Measurements from ENCODE around the gene CCDC134. TPM values are rescaled to one million over a fixed set of nuclear protein-coding genes. Genes with fewer than 3 reads are reported as not detected.

The CCDC134 gene
- total and polyA plus RNA-seq, 2 donors (not counting 3 experiments of a cell fraction or from before 2014, with no cell fraction given), result 4.5 to 8.4 TPM

- TF ChIP-seq FOS (IDR thresholded peaks at IDR 0.05; ENCODE audit: borderline replicate concordance, insufficient read depth, low read length) (no peak), POLR2AphosphoS5 (IDR thresholded peaks at IDR 0.05; ENCODE audit: insufficient read depth, low read depth, low read length) (no peak), CTCF (IDR thresholded peaks at IDR 0.05; ENCODE audit: extremely low read depth in 1 of 2, insufficient read depth in 1 of 2, low read depth in 1 of 2, low read length in 2 of 2) (no peak), MAX (IDR thresholded peaks at IDR 0.05; ENCODE audit: insufficient read depth, insufficient read length) (no peak), JUN (IDR thresholded peaks at IDR 0.05; ENCODE audit: borderline replicate concordance, insufficient read depth, insufficient read length, low read depth) (no peak), MYC (IDR thresholded peaks at IDR 0.05; ENCODE audit: low read depth, low read length) (no peak), POLR2A (IDR thresholded peaks at IDR 0.05; ENCODE audit: low read depth, low read length) (no peak), EZH2 (IDR thresholded peaks at IDR 0.05; ENCODE audit: borderline replicate concordance, low read depth, low read length, severe bottlenecking) (no peak)
- Histone ChIP-seq H3K9me1 (replicated peaks; ENCODE audit: control insufficient read depth, extremely low read depth, insufficient read depth, low read length) (no peaks in the 10 kb centered on the region), H3K9ac (replicated peaks; ENCODE audit: extremely low read depth, insufficient read depth, low read length) (no peak overlapping the region), H3K4me2 (ENCODE audit: insufficient read depth, low read length) (no peak overlapping the region), H3K4me1 (ENCODE audit: control insufficient read depth, extremely low read depth, insufficient read depth, low read length) (no peaks in the 10 kb centered on the region), H3K4me3 (replicated peaks in 1 of 3; ENCODE audit: insufficient read depth in 1 of 3, low read depth in 1 of 3, low read length in 3 of 3) (no peak overlapping the region), H3K27me3 (ENCODE audit: control insufficient read depth in 2 of 2, insufficient read depth in 2 of 2, low read length in 2 of 2) (no peaks in the 10 kb centered on the region), H3K79me2 (ENCODE audit: control insufficient read depth, insufficient read depth, low read length) (no peaks in the 10 kb centered on the region), H3K27ac (ENCODE audit: insufficient read depth, low read depth, low read length) (no peak overlapping the region), H3K36me3 (ENCODE audit: control insufficient read depth in 2 of 2, extremely low read depth in 1 of 2, insufficient read depth in 2 of 2, low read length in 2 of 2) (no peaks in the 10 kb centered on the region), H4K20me1 (replicated peaks; ENCODE audit: control insufficient read depth, extremely low read depth, insufficient read depth, low read length) (no peaks in the 10 kb centered on the region), H2AFZ (ENCODE audit: low read depth, low read length) (no peak overlapping the region), H3K9me3 (replicated peaks; ENCODE audit: control insufficient read depth, insufficient read depth, low read length) (no peaks in the 10 kb centered on the region)
- FAIRE-seq, result no peak
- BruUV-seq (replicated peaks), result no TSS peak
- dilution Hi-C loops (cut with MboI; ENCODE audit: extremely low pct_ligation_motif_present, low sequenced_read_pairs) (no loop called here), intact Hi-C loops (cut with micrococcal nuclease) (no loop called here)
- ChIA-PET POLR2A (no interaction called here), CTCF (interaction anchor here (0.6 to 1.5 kb wide), 3 partner anchors 10 to 131 kb away, joined by 3 to 7 read pairs (median 4); no protein-coding TSS in a partner anchor)
- no peak for DNase-seq (ENCODE audit: low read depth, low spot score)
Observed at GRCh38 chr22:41810022-41810421, 9.5 kb downstream of the CCDC134 start.
